ENCODE data around the gene PLA2G15.

GRCh38 chr16:68282064-68282452, 36.9 kb downstream of the PLA2G15 start:
- TF ChIP-seq EZH2 (IDR thresholded peaks at IDR 0.05; ENCODE audit: insufficient read depth, low read length) = no peak
- TF ChIP-seq CTCF (IDR thresholded peaks at IDR 0.05; ENCODE audit: insufficient read depth, low read depth, low read length) = no peak
